SKM-1 (cell line): ENCODE results near the gene DNAJC27.

ENCODE experiments used
- DNase-seq: peaks from one replicate; lab custom pipeline; 2025; ENCODE audit not compliant: unreplicated experiment; lab: John Stamatoyannopoulos, UW

Gene DNAJC27

DNA sequence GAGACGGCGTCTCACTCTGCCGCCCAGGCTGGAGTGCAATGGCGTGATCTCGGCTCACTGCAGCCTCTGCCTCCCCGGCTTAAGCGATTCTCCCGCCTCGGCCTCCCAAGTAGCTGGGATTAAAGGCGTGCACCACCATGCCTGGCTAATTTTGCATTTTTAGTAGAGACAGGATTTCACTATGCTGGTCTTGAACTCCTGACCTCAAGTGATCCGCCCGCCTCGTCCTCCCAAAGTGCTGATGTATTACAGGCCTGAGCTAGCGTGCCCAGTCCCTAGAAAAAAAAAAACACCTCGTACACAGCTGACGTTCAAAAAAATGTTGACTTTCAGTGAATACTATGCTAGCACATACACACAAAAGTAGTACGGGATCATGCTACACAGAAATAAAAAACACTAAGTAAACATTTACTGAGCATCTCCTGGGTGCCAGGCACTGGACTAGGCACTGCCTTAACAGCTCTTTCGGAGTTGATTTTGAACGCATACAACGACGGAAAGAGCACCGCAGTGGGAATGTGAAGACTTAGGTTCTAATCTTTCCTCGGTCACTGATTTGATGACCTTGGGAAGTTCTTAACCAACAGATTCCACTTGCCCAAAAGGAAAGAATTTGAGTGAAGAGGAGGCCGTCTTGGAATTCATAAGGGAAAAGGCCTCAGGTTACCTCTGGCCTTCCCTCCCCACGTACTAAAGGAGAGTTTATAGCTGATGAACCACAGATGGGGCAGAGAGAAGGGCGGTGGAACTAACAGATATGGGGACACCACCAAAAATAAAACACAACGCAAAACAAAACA, 1.1 kb downstream of the DNAJC27 start:
- DNase-seq, result no peak

DNA sequence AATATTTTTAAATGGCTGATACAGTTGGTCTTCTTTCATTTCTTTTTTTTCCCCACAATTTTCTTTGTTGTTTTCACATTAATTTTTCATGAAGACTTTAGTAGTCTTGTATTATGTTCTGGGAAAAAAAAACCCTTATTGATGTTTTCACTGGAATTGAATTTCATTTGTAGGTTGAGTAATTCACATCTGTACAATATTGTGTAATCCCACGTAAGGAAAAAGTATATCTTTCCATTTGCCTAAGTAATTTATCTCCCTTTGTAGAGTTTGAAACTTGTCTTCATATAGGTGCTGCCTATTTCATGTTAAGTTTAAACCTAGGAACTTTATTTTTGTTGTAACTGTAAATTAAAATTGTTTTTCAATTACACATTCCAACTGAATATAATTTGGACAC, 2.0 kb downstream of the DNAJC27 start:
- DNase-seq, result no peak

DNA sequence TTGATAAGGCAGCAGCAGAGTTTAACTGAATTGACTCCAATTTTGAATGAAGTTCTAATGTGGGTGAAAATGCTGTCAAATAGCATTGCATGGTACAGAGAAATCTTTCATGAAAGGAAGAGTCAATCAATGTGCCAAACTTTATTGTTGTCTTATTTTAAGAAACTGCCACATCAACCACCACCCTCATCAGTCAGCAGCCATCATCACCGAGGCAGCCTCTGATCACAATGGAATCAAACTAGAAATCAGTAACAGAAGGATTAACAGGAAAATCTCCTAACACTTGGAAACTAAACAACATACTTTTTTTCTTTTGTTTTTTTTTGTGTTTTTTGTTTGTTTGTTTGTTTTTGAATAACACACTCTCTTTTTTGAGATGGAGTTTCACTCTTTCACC, 9.9 kb downstream of the DNAJC27 start:
- no peak for DNase-seq

DNA sequence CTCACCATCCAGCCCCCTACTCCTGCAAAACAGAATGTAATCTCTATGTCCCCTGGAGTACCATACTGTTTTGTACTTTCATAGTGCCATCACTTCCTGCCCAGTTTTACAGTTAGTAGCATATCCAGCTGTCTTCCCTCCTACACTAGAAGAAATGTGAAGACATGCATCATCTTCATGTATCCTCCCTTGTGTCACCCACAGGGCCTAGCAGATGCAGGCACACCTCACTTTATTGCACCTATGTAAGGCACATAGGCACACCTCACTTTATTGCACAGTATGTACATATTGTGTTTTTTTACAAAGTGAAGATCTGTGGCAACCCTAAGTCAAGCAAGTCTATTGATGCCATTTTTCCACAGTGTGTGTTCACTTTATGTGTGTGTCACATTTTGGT, 12.0 kb downstream of the DNAJC27 start:
- DNase-seq, result no peak

DNA sequence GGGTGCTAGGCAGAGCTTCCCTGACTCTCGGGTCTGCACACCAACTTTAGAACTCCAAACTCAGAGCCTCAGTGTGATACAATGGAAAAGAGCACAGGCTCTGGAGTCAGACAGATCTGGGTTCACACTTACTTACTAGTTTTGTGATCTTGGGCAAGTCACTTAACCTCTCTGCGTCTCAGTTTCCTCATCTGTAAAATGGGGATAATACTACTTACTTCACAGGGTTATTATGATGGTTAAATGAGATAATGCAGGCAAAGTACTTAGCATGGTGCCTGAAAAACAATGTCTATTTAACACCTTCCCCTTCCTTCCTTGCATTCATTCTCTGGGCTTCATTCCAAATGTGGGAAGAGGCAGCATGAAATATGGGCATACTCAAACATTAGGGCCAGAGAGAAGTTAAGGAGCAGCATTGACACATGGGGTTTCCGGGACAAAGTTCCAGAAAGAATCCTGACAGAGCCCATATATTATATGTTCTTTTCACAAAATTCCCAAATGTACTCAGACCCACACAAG, 13.3 kb downstream of the DNAJC27 start:
- DNase-seq, result no peak

DNA sequence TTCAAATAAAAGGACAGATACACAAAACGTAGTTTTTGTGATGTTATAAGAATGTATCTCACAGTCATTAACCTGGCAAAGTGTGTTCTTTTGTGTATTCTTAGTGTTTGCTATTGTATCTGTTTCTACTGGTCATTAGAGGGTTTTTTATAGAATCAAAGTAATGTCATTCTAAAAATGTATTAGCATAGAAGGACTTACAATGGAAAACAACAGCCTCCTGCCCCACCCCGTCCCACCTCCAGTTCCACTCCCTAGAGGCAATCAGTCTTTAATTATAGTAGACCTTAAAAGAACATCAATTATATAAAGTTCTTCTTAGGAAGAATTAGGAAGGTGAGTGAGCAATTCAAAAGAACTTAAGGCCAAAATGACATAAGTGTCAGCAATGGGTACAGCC, 13.8 kb downstream of the DNAJC27 start:
- DNase-seq, result no peak

DNA sequence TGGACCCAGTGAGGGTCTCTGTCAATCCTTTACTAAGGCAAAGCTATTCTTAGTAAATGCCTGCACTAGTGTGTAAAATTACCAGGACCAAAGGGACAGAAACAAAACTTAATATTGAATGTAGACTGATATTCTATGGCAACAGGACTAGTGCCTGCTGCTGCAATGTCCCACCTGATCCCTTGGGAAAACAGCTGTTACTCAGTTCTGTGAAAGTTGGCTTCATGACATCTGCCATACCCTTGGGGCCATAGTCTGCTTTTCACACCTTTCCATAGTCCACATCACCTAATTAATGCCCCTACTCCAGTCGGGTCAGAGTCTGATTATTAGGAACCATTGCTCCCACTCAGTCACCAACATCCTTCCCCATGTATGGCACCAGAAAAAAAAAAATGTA, 14.5 kb downstream of the DNAJC27 start:
- DNase-seq, result no peak

DNA sequence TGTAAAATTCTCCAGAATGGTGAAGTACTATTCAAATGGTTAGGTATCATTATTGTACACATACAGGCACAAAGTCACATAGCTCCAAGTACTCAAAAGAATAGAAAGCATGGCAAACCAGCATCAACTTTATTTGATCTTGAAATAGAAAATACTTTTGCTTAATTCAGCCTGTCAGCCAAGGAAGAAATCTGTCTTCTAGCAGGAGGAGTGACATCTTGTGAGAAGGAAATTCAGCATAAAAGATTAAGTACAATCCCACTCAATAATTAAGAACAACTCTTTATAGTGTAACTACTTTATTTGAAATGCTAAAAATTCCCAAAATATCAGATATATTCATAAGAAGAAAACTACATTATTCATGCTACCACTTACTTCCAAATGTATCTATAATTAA, 15.8 kb downstream of the DNAJC27 start:
- DNase-seq, result no peak

DNA sequence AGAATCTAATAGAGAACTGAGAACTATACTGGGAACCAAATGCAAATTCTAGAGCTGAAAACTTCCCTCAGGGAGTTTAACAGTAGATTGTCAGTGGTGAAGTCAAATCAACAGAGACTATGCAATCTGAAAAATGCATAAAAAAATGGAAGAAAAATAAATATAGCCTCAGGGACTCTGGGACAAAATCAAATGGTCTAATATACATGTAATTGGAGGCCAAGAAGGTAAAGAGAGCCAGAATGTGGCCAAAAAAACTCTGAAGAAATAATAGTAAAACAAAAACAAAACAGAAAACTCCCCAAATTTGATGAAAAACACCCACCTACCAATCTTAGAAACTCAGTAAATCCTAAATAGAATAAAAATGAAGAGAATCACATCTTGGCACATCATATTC, 16.5 kb downstream of the DNAJC27 start:
- DNase-seq, result no peak

DNA sequence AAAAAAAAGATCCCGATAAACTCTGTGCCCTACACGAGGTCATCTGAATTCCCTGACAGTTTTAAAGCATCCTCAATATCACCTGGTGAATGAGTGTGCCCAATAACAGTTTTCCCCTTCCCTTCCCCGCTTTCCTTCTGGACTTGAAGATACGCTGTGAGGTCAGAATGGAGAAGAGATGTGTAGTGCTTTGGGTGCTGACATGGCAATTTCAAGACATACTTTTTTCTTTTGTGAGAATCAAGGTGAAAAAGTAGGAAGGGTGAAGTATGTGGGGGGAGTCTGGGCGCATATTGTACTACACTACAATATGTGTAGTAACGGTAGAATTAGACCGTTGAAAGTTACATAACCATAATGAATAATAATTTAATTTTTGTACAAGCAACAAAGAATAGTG, 21.7 kb downstream of the DNAJC27 start:
- DNase-seq, result no peak

DNA sequence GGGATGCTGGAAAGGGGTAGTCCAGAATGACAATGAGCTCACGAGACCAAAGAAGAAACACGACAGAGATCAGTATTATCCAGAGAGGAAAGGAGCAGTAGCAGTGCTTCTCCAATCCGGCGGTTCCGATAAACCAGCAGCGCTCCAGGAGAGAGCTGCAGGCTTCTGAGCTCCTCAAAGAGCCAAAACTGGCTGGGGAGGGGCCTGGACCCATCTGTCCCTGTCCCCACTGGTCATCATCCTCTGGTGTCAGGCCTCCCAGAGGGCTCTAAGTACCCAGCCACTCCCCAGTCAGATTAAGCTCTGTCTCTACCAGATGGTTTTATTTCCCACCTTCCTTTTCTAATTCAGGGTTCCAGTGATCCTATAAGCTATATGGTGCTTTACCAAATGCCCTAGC, 23.2 kb downstream of the DNAJC27 start:
- DNase-seq, result no peak

DNA sequence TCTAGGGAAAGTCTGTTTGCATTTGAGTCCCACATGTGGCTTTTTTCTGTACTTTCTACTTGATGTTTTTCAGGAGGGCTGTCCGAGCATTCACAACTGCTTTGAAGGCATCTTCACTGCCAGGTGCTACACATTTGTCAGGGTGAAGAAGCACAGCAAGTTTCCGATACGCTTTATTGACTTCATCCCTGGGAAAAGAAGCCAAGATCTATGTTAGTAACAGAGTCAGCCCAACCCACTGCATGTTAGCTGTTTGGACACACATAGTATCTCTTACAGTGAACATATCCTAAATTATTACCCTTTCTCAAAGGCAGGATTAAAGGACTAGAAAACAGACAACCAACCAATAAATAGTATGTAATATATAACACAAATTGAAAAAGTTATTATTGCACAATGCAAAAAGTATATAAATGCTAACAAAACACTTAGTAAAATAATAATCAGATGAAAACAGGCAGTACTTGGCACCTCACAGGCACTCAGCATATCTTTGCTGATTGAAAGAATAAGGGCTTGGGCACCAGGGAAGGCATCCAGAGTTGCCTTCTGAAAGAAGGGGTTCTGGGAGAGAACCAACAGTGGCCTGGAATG, 24.1 kb downstream of the DNAJC27 start:
- no peak for DNase-seq

DNA sequence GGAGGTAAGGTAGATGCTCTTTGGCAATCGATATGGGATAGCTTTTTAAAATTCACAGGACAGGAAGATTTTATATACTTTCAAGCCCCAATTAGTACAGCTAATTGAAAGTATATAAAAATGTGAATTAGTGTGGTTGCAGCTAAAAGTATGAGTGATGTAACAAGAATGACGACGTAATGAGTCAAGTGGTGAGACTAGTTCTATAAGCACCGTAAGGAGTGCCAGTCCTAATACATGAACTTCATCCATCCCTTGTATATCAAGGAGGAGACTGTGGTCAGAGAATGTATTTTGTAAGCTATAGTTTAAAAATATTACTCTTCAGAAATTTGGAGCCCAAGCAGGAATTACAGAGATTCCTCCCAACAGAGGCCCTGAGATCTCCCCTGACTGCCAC, 25.8 kb downstream of the DNAJC27 start:
- DNase-seq, result no peak

DNA sequence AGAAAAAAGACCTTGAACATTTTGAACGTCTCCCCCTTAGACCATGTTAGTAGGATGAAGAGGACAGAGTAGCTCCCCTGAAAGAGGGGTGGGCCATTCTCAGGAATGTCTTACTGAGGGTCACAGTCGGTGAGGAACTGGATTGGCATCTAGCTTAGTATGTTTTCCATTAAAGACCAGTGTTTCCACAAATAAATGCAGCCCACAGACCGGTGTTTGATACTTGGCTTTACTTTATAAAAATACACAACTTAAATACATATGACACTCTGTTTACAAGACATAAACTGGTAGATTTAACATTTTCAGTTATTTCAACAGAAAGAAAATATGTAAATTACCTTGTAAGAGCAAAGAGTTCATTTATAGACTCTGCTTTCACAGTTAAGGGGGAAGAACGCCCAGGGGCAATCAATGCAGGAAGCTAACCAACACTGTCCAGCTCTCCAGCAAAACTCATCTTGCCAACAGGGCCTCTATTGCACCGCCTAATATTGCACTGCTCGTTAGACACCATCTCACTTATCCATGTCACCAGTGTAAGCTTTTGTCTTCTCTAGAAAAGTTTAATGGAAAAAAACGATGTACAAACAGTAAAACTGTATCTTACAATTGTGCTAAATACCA, 28.2 kb downstream of the DNAJC27 start:
- no peak for DNase-seq

DNA sequence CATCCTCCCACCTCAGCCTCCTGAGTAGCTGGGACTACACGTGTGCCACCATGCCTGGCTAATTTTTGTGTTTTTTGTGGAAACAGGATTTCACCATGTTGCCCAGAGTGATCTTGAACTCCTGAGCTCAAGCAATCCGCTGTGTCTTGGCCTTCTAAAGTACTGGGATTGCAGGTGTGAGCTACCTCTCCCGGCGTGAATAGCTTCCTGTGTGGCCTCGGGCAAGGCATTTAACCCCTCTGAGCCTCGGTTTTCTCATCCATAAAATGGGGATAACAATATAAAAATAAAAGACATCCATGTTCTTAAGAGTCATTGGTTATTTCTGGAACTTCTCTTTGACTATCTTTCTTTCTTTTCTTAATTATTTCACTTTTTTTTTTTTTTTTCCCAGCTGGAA, 32.4 kb downstream of the DNAJC27 start:
- DNase-seq, result no peak

DNA sequence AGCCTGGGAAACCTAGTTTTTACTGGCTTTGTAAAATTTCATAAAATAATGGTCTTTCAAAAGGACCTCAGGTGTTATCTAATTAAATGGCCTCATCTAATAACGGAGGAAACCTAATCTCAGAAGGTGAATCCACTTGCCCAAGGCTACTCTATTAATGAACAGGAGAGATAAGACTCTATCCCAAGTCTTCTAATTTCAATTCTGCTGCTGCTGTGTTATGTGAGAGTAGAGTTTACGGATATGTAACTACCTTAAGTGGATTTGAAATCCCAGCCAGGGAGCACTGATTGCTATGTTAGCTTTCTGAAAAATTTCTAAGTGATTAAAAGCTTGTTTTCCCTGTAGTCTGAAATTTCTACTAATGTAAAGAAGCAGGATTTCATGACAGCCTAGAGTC, 34.5 kb downstream of the DNAJC27 start:
- DNase-seq, result no peak

DNA sequence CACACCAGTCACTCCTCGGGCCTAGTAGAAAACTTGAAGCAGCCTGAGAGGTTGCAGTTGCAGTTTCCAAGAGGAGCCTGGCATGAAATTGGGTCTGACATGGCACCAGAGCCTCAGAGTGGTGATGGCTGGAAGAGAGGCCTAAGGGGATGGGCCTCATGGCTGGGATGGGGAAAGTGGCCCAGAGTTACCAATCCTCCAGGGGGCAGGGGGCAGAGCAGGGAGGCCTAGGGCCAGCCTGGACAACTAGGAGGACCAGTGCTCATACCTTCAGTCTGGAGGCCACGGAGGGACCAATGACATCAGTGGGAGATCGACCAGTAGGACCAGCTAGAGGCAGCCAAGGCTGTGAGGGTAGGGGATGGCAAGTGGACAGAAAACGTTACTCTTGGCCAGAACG, 36.6 kb downstream of the DNAJC27 start:
- DNase-seq, result no peak

DNA sequence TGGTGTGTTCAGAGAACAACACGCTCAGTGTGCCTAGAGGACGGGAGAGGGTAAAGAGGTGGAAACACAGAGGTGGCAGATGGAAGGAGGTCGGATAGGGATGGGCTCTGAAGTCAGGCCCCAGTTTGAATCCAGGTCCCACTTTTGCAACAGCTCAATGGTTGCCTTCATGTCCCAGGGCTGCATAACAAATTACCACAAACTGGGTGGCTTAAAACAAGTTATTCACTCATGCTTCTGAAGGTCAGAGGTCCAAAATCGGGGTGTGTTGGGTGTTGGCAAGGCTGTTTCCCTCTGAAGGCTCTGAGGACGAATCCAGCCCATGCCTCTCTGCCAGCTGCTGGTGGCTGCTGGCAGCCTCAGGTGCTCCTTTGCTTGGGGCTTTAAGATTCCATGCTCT, 39.0 kb downstream of the DNAJC27 start:
- no peak for DNase-seq

DNA sequence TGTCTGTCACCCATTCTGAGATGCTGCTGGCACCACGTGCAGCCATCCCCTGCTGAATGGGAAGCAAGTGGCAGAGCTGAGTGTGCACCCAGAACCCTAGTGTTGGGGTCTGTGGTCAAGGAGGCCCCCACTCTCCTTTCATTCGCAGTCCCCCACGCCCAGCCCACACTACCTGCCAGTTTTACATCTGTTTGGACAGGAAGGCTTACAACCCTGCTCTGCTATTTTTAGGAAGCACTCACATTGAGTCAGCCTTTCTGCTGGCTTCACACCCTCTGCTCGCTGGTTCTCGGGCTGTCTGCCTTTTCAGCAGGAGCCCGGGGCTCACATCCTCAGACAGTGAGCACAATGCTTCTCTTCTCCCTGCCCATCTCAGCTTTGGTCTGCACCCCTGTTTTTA, 41.0 kb downstream of the DNAJC27 start:
- no peak for DNase-seq

DNA sequence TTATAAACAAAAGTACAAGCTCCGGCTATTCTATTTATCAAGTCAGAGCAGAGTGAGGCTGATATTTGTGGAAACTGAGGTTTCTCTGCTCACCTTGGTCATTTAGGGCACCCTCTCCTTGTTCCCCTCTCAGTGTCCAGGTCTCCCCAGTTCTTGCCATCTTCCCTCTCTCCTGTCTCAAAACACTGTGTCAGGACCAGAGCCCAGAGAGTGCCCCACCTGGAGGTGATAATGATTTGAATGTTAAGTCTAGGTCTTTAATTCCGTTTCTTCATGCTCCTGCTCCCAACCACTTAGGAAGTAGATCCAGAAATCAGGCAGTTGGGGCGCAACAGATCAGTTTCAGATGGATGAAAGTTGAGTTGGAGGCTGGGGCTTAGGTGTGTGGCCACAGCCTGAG, 42.5 kb downstream of the DNAJC27 start:
- no peak for DNase-seq

DNA sequence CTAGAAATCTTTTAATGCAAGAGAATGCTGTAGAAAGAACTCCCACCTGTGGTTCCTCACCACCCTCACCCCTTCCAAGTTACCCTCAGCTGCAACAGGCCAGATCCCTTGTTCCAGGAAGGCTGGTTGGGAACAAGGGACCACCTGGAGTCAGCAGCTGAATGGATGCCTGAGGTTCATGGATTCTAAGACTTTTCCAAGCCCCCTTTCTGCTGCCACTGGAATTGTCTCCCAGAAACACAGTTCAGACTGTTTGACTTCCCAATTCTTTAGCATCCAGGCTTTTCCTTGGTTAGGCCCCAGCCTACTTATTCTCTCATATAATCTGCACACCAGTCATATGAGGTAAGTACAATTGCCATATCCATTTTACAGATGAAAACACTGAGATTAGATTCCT, 43.7 kb downstream of the DNAJC27 start:
- no peak for DNase-seq

DNA sequence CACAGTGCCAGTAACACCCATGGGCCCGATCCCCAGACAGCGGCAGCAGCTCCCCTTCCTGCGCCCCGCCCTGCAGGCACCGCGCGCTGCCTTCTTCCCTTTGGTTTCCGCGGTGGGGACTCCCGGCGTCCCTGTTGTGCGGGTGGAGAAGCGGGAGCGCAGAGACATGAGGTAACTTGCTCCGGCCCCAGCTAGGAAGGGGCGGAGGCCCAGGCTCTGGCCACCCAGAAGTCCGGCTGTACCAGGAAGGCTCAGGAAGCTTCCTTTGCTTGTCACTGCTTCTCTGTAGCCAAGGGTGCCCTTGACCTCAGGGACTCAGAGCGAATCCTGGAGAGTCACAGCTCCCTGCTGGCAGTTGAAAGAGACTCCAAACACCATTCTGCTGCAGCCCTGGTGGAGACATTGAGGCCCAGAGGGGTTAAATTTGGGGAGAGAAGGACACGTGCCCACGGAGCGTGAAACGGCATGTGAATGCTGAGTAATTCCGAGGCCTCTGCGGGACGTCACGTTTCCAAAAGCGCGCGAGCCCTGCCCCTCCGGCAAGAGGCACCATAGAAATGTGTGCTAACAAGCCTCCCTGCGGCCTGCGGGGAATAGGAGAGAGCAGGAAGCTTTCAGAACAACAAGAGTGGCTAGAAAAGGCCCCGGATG, 45.0 kb downstream of the DNAJC27 start:
- DNase-seq, result no peak
